Measurements from ENCODE around the gene CYB561. TPM values are rescaled to one million over a fixed set of nuclear protein-coding genes. Genes with fewer than 3 reads are reported as not detected.

The CYB561 gene
- total and polyA plus RNA-seq, 2 of the 4 experiments (the other 2 are of a cell fraction), result 2.5 to 3.0 TPM

DNA sequence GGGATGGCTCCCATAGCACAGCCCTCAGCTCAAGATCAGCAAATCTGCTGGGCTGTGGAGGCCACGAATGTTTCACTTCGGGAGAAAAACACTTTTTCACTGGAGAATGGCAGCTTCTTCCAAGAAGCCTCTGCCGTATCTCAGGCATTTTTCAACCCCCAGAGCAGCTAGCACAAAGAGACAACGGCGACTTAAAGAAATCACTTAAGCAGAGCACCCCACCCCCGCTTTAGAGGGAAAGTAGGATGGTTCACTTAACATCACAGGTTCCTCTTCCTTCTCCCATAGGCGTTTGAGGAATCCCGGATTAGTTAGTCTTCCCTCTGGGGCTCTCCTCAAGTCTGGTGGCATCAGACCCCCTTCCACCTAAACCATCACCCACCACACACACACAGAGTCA, 27.6 kb downstream of the CYB561 start:
- in situ Hi-C loops (cut with MboI; ENCODE audit: low sequenced_read_pairs), result no loop called here
- H2AK9ac ChIP-seq (replicated peaks; ENCODE audit: low read depth, low read length, poor library complexity), result no peak overlapping the region
- CTCF ChIA-PET, result interaction anchor here (1.6 kb wide), 1 partner anchor 12 kb away, joined by 4 read pairs; no protein-coding TSS in a partner anchor

More for the DNA sequence above, 27.6 kb downstream of the CYB561 start:
- no peaks in the 10 kb centered on the region; the same call in 1 of the 2 replicates for H3K9me1 ChIP-seq (ENCODE audit: insufficient read depth, low read length)
- no peak overlapping the region for H2BK120ac ChIP-seq (ENCODE audit: low read depth, low read length)
- H3K9ac ChIP-seq (ENCODE audit: low read depth, low read length), result no peak overlapping the region
- ATAC-seq (ENCODE audit: low read depth), result no peak
- no peak overlapping the region for H3K18ac ChIP-seq (ENCODE audit: low read depth, low read length)
- no peaks in the 10 kb centered on the region for H3K27me3 ChIP-seq (ENCODE audit: control insufficient read depth, insufficient read depth, low read length)
- no peak overlapping the region for H2BK5ac ChIP-seq (ENCODE audit: low read depth, low read length, poor library complexity, severe bottlenecking)
- H4K91ac ChIP-seq (ENCODE audit: insufficient read depth, low read depth, low read length), result no peak overlapping the region
- no peak overlapping the region for H4K5ac ChIP-seq (ENCODE audit: low read depth, low read length)
- no peaks in the 10 kb centered on the region for H3K9me3 ChIP-seq (ENCODE audit: control insufficient read depth, insufficient read depth, low read length)
- no peak for TF ChIP-seq ELK1 (IDR thresholded peaks at IDR 0.05; ENCODE audit: borderline replicate concordance, low read depth, low read length)
- TF ChIP-seq MAFK (IDR thresholded peaks at IDR 0.05; ENCODE audit: low read depth, low read length), result no peak
- TF ChIP-seq CEBPB (IDR thresholded peaks at IDR 0.05; ENCODE audit: low read depth, low read length), result no peak
- no peak for TF ChIP-seq SMC3 (IDR thresholded peaks at IDR 0.05; ENCODE audit: low read depth, low read length)
- no peak for TF ChIP-seq POLR2A (IDR thresholded peaks at IDR 0.05; ENCODE audit: low read depth, low read length)
- TF ChIP-seq, protein P1, sequence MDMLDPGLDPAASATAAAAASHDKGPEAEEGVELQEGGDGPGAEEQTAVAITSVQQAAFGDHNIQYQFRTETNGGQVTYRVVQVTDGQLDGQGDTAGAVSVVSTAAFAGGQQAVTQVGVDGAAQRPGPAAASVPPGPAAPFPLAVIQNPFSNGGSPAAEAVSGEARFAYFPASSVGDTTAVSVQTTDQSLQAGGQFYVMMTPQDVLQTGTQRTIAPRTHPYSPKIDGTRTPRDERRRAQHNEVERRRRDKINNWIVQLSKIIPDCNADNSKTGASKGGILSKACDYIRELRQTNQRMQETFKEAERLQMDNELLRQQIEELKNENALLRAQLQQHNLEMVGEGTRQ (IDR thresholded peaks at IDR 0.05; ENCODE audit: low read depth, low read length), result no peak
- TF ChIP-seq NFE2L2 (IDR thresholded peaks at IDR 0.05; ENCODE audit: low read depth, low read length), result no peak
- TF ChIP-seq, protein P2, sequence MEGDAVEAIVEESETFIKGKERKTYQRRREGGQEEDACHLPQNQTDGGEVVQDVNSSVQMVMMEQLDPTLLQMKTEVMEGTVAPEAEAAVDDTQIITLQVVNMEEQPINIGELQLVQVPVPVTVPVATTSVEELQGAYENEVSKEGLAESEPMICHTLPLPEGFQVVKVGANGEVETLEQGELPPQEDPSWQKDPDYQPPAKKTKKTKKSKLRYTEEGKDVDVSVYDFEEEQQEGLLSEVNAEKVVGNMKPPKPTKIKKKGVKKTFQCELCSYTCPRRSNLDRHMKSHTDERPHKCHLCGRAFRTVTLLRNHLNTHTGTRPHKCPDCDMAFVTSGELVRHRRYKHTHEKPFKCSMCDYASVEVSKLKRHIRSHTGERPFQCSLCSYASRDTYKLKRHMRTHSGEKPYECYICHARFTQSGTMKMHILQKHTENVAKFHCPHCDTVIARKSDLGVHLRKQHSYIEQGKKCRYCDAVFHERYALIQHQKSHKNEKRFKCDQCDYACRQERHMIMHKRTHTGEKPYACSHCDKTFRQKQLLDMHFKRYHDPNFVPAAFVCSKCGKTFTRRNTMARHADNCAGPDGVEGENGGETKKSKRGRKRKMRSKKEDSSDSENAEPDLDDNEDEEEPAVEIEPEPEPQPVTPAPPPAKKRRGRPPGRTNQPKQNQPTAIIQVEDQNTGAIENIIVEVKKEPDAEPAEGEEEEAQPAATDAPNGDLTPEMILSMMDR (conservative IDR thresholded peaks at IDR 0.05; ENCODE audit: low read depth, low read length), result no peak
- TF ChIP-seq RAD21 (IDR thresholded peaks at IDR 0.05; ENCODE audit: low read length), result no peak
- TF ChIP-seq FOS (IDR thresholded peaks at IDR 0.05; ENCODE audit: low read depth, low read length), result no peak
- TF ChIP-seq RCOR1 (IDR thresholded peaks at IDR 0.05; ENCODE audit: insufficient replicate concordance, low read length), result no peak
- no peak for TF ChIP-seq RFX5 (IDR thresholded peaks at IDR 0.05; ENCODE audit: low read depth, low read length)
- TF ChIP-seq MXI1 (IDR thresholded peaks at IDR 0.05; ENCODE audit: borderline replicate concordance, low read depth, low read length), result no peak
- H2BK15ac ChIP-seq (ENCODE audit: low read depth, low read length), result no peak overlapping the region
- no peak overlapping the region for H2BK20ac ChIP-seq (ENCODE audit: low read depth, low read length)
- no CpG with 5 or more reads among the region's 8 CpGs for WGBS, 2 experiments (ENCODE audit: extremely low coverage in 2 of 2, insufficient read length in 1 of 2)
- intact Hi-C loops (cut with micrococcal nuclease) (no loop called here), dilution Hi-C loops (cut with HindIII; ENCODE audit: low sequenced_read_pairs, unreplicated experiment) (no loop called here)
- no peak overlapping the region for H4K8ac ChIP-seq (ENCODE audit: low read depth in 2 of 2, low read length in 2 of 2)
- H3K79me1 ChIP-seq (ENCODE audit: low read depth in 1 of 2, low read length in 2 of 2), result 0 out of 4 replicates have a peak, but pooled peaks cover 0 to 2% of the 10 kb centered on the region in 2 experiments
- BruUV-seq (replicated peaks), result no TSS peak
- peaks cover 70% of the 10 kb centered on the region for H3K36me3 ChIP-seq (ENCODE audit: control insufficient read depth, insufficient read depth, low read length)
- no peak overlapping the region for H3K27ac ChIP-seq (ENCODE audit: insufficient read depth, low read length)
- H3K4me3 ChIP-seq (ENCODE audit: insufficient read depth, low read depth, low read length), result no peak overlapping the region
- no peak overlapping the region for H3K4ac ChIP-seq (ENCODE audit: low read depth, low read length)
- H3K4me1 ChIP-seq (ENCODE audit: control insufficient read depth, insufficient read depth, low read length), result no peaks in the 10 kb centered on the region
- no peak for DNase-seq
- no peak overlapping the region for H3K14ac ChIP-seq (replicated peaks; ENCODE audit: low read depth, low read length)
- H3K23ac ChIP-seq (ENCODE audit: low read depth, low read length), result no peak overlapping the region
- no peak overlapping the region for H2AFZ ChIP-seq (replicated peaks; ENCODE audit: low read length, poor library complexity)
- POLR2A ChIA-PET (ENCODE audit: unreplicated experiment), result no interaction called here
- H3K56ac ChIP-seq (ENCODE audit: extremely low read depth, insufficient read depth, low read length), result no peak overlapping the region
- no peak overlapping the region for H3K4me2 ChIP-seq (ENCODE audit: low read depth, low read length)
- H4K20me1 ChIP-seq (ENCODE audit: insufficient read depth, low read length), result no peaks in the 10 kb centered on the region
- H2AK5ac ChIP-seq (ENCODE audit: low read depth, low read length), result no peak overlapping the region

All from IMR-90 (cell line).